PC-3 (cell line): ENCODE results near the gene THSD7A. TPM values are rescaled to one million over a fixed set of nuclear protein-coding genes. Genes with fewer than 3 reads are reported as not detected.
A peak's percentile ranks its signal among the peaks of the same experiment; 100 is the strongest.

Source experiments
- ATAC-seq: fragments of 200-7000 bp; cut with Tn5 transposase; 2 replicates; pipeline ENCODE4 v1.9.1; 2020; ENCODE audit warnings: mild to moderate bottlenecking, moderate library complexity
- BruUV-seq: library from RNA; stranded (reverse); fragments of 400-500 nt; replicated peaks from 2 replicates; lab custom pipeline; 2021; lab: Mats Ljungman, UMichigan
- CTCF ChIA-PET: fragments of 300-600 bp; sonication (Branson Sonifier 250); formaldehyde crosslinking; loops from one replicate; lab custom pipeline; 2022; ENCODE audit warnings: antibody characterized with exemption; lab: Charles Lee
- POLR2A ChIA-PET: fragments of 300-600 bp; sonication (Branson Sonifier 250); formaldehyde crosslinking; loops from one replicate; lab custom pipeline; 2022; ENCODE audit warnings: antibody characterized with exemption; ENCODE audit not compliant: unreplicated experiment; lab: Charles Lee
- DNase-seq: peaks from one replicate; pipeline ENCODE4 v3.0.0-alpha.2; 2015
- H2AFZ ChIP-seq: fragments of 300-600 bp; sonication (generic); 2 replicates; pipeline ENCODE4 v1.6.0; 2016; ENCODE audit warnings: antibody characterized with exemption, low read length
- H3F3A ChIP-seq: fragments of 300-600 bp; sonication (generic); one replicate; pipeline ENCODE4 v1.6.0; 2017; ENCODE audit warnings: antibody characterized with exemption, low read length, control low read depth, mild to moderate bottlenecking; ENCODE audit not compliant: unreplicated experiment
- H3K27ac ChIP-seq: fragments of 300-600 bp; sonication (generic); 2 replicates; pipeline ENCODE4 v1.5.1; 2016; ENCODE audit warnings: mild to moderate bottlenecking, low read length
- H3K27me3 ChIP-seq: fragments of 300-600 bp; sonication (generic); 2 replicates; pipeline ENCODE4 v1.6.1; 2016; ENCODE audit warnings: low read length, mixed read lengths
- H3K36me3 ChIP-seq: fragments of 300-600 bp; sonication (generic); 2 replicates; pipeline ENCODE4 v1.6.1; 2016; ENCODE audit warnings: low read depth, mixed run types, low read length, mixed read lengths
- H3K4me1 ChIP-seq: fragments of 300-600 bp; sonication (generic); 2 replicates; pipeline ENCODE4 v1.5.1; 2016; ENCODE audit warnings: low read length; ENCODE audit not compliant: insufficient read depth
- H3K4me2 ChIP-seq: fragments of 300-600 bp; sonication (generic); 2 replicates; pipeline ENCODE4 v1.6.0; 2016; ENCODE audit warnings: low read length
- H3K4me3 ChIP-seq: fragments of 300-600 bp; sonication (generic); 2 replicates; pipeline ENCODE4 v1.5.1; 2016; ENCODE audit warnings: mild to moderate bottlenecking, low read length, mixed read lengths
- H3K79me2 ChIP-seq: fragments of 300-600 bp; sonication (generic); 2 replicates; pipeline ENCODE4 v1.6.1; 2017; ENCODE audit warnings: low read length, mixed read lengths
- H3K9ac ChIP-seq: fragments of 300-600 bp; sonication (generic); 2 replicates; pipeline ENCODE4 v1.6.0; 2016; ENCODE audit warnings: mild to moderate bottlenecking, low read length
- H3K9me2 ChIP-seq: fragments of 300-600 bp; sonication (generic); replicated peaks from 2 replicates; pipeline ENCODE4 v1.6.1; 2016; ENCODE audit warnings: mixed run types, low read length, mixed read lengths
- H3K9me3 ChIP-seq: fragments of 300-600 bp; sonication (generic); 2 replicates; pipeline ENCODE4 v1.6.1; 2016; ENCODE audit warnings: low read length, mixed read lengths
- H4K20me1 ChIP-seq: fragments of 300-600 bp; sonication (generic); 2 replicates; pipeline ENCODE4 v1.6.1; 2016; ENCODE audit warnings: low read length, mixed read lengths
- CTCF ChIP-seq: fragments of 300-600 bp; sonication (generic); conservative IDR thresholded peaks from 2 replicates; pipeline ENCODE4 v1.5.1; 2017; ENCODE audit warnings: antibody characterized with exemption, low read depth, mild to moderate bottlenecking, low read length
- EZH2 ChIP-seq: fragments of 300-600 bp; sonication (generic); IDR thresholded peaks from one replicate; pipeline ENCODE4 v1.6.1; 2017; ENCODE audit warnings: antibody characterized with exemption, mild to moderate bottlenecking, low read length; ENCODE audit not compliant: unreplicated experiment
- EZH2phosphoT487 ChIP-seq: fragments of 300-600 bp; sonication (generic); IDR thresholded peaks from 2 replicates; pipeline ENCODE4 v1.6.1; 2018; ENCODE audit warnings: mild to moderate bottlenecking, antibody characterized with exemption, low read length, borderline replicate concordance
- intact Hi-C: fragments of 100-400 bp; cut with micrococcal nuclease; formaldehyde crosslinking; loops from 2 replicates; pipeline ENCODE4 v1.9.0; 2023
- total RNA-seq: library from RNA; depleted of rRNA; stranded (reverse); fragments of >200 nt; gene quantifications from 2 replicates; pipeline ENCODE4 v1.2.3, GENCODE V29; 2014

THSD7A gene
- total RNA-seq, 1 experiment from 2014 or later: 0.04 TPM

- no peaks in the 10 kb centered on the region for H3K9me2 ChIP-seq
- H3K79me2 ChIP-seq: no peaks in the 10 kb centered on the region
- no peak overlapping the region for H3K4me2 ChIP-seq
- no peak overlapping the region for H2AFZ ChIP-seq
- H3K4me3 ChIP-seq: no peak overlapping the region
- intact Hi-C loops: loop anchor here (1.0 to 10.0 kb wide), 4 partner anchors 59 to 345 kb away; no protein-coding TSS in a partner anchor
- H3K4me1 ChIP-seq: no peaks in the 10 kb centered on the region
- H3K27ac ChIP-seq: no peak overlapping the region
- no peaks in the 10 kb centered on the region for H3K27me3 ChIP-seq
- H3K9me3 ChIP-seq: no peaks in the 10 kb centered on the region
- no peaks in the 10 kb centered on the region for H3F3A ChIP-seq
- POLR2A ChIA-PET: no interaction called here
- no peaks in the 10 kb centered on the region for H3K36me3 ChIP-seq
- CTCF ChIA-PET: no interaction called here
- ATAC-seq (peak; percentile 27; the same call in 1 of the 2 replicates), DNase-seq (peak; percentile 23)
- no TSS peak for BruUV-seq
- no peak overlapping the region for H3K9ac ChIP-seq
- H4K20me1 ChIP-seq: no peaks in the 10 kb centered on the region
- TF ChIP-seq CTCF (peak; percentile 47; the same call in 1 of the 2 replicates), EZH2 (no peak), EZH2phosphoT487 (no peak)
Measured at GRCh38 chr7:11486271-11486670, 345.7 kb downstream of the THSD7A start.

GRCh38 chr7:11485636-11486035, 346.4 kb downstream of the THSD7A start:
- intact Hi-C loops: loop anchor here (1.0 to 10.0 kb wide), 4 partner anchors 58 to 345 kb away; no protein-coding TSS in a partner anchor
- Histone ChIP-seq H3K27ac (no peak overlapping the region), H3K4me2 (no peak overlapping the region), H3K9ac (no peak overlapping the region), H3K9me2 (no peaks in the 10 kb centered on the region), H3K4me1 (no peaks in the 10 kb centered on the region), H3K27me3 (no peaks in the 10 kb centered on the region), H3F3A (no peaks in the 10 kb centered on the region), H3K79me2 (no peaks in the 10 kb centered on the region), H3K9me3 (no peaks in the 10 kb centered on the region), H3K4me3 (no peak overlapping the region), H4K20me1 (no peaks in the 10 kb centered on the region), H2AFZ (no peak overlapping the region), H3K36me3 (no peaks in the 10 kb centered on the region)
- CTCF ChIA-PET: no interaction called here
- ATAC-seq (no peak), DNase-seq (no peak)
- BruUV-seq: no TSS peak
- POLR2A ChIA-PET: interaction anchor here (0.7 kb wide), 1 partner anchor 677 kb away, joined by 3 read pairs; no protein-coding TSS in a partner anchor
- no peak for TF ChIP-seq EZH2

DNA sequence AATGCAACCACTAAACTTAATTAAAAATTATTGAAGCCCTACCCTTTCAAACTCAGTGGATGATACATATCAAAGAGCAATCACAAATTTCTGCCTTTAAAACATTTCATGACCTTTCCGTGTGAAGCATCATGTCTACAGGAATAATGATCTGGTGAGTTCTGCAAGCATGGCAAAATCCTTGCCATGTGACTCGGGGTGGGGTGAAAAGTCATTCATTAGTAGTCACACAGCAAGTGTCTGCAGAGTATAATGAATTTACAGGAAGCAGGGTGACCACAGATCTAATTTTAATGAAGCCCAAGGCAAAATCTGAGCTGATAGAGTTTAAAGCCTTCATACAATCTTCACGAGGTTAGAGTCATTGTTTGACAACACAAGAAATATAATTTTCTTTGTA, 351.9 kb downstream of the THSD7A start:
- Histone ChIP-seq H3K79me2 (no peaks in the 10 kb centered on the region), H3K9me2 (no peaks in the 10 kb centered on the region), H3K27ac (no peak overlapping the region), H3F3A (no peaks in the 10 kb centered on the region), H3K9me3 (no peaks in the 10 kb centered on the region), H3K4me2 (no peak overlapping the region), H3K9ac (no peak overlapping the region), H3K27me3 (no peaks in the 10 kb centered on the region), H2AFZ (no peak overlapping the region), H3K4me3 (no peak overlapping the region), H3K36me3 (no peaks in the 10 kb centered on the region), H4K20me1 (no peaks in the 10 kb centered on the region), H3K4me1 (no peaks in the 10 kb centered on the region)
- POLR2A ChIA-PET: no interaction called here
- no peak for ATAC-seq
- TF ChIP-seq EZH2 (no peak), EZH2phosphoT487 (no peak), CTCF (no peak)
- DNase-seq: no peak
- BruUV-seq: no TSS peak
- intact Hi-C loops: loop anchor here (10.0 kb wide), 1 partner anchor 225 kb away; no protein-coding TSS in a partner anchor
- CTCF ChIA-PET: no interaction called here
